Naive thymus-derived CD8-positive, alpha-beta T cell (primary cell): ENCODE results near the gene GAS6. TPM values are rescaled to one million over a fixed set of nuclear protein-coding genes. Genes with fewer than 3 reads are reported as not detected.

ENCODE experiments used
- ATAC-seq, 2 donors: fragments of 150-1000 bp; cut with Tn5 transposase in 1 of 2; sonication (Bioruptor Pico), chemical (Tn5 transposase) in 1 of 2; 1 replicate in 1 of 2; 2 replicates in 1 of 2; pipeline ENCODE4 v1.10.0; 2021; ENCODE audit warnings: mild to moderate bottlenecking in 2 of 2, moderate library complexity in 2 of 2
- POLR2A ChIA-PET: fragments of 350-600 bp; sonication (Branson Sonifier 250); formaldehyde crosslinking; loops from one replicate; lab custom pipeline; 2021; ENCODE audit warnings: antibody characterized with exemption; lab: Charles Lee
- DNase-seq, 10 donors: peaks; one replicate each; pipeline versions ENCODE4 v3.0.0 to v3.0.0-alpha.2; 2020 to 2022
- H3K27ac Mint-ChIP-seq, 10 donors: one replicate each; pipeline ENCODE4 v1.8.0; 2020 to 2022; ENCODE audit warnings: mild to moderate bottlenecking in 10 of 10, mixed read lengths in 10 of 10, moderate library complexity in 4 of 10, inconsistent platforms in 1 of 10
- H3K27me3 Mint-ChIP-seq, 5 donors: one replicate each; pipeline ENCODE4 v1.8.0; 2021 to 2022; ENCODE audit warnings: mixed read lengths in 5 of 5
- H3K36me3 Mint-ChIP-seq, 3 donors: one replicate each; pipeline ENCODE4 v1.8.0; 2020 to 2022; ENCODE audit warnings: mixed read lengths in 3 of 3, mild to moderate bottlenecking in 2 of 3, inconsistent platforms in 1 of 3
- H3K4me1 Mint-ChIP-seq, 4 donors: one replicate each; pipeline ENCODE4 v1.8.0; 2021 to 2022; ENCODE audit warnings: mixed read lengths in 4 of 4
- H3K4me3 Mint-ChIP-seq, 10 donors: one replicate each; pipeline ENCODE4 v1.8.0; 2020 to 2022; ENCODE audit warnings: mild to moderate bottlenecking in 10 of 10, mixed read lengths in 10 of 10, moderate library complexity in 6 of 10, inconsistent platforms in 1 of 10
- H3K9me3 Mint-ChIP-seq, 9 donors: one replicate each; pipeline ENCODE4 v1.8.0; 2020 to 2022; ENCODE audit warnings: mixed read lengths in 9 of 9, mild to moderate bottlenecking in 3 of 9, inconsistent platforms in 1 of 9, moderate library complexity in 1 of 9
- polyA plus RNA-seq, 3 donors: library from polyadenylated mRNA; unstranded; fragments of 300-500 nt; fragmentation: Illumina TruSeq; gene quantifications; one replicate each; pipeline ENCODE4 v1.2.3, GENCODE V29; 2021
- total RNA-seq, 8 experiments: library from RNA in 2 of 8; stranded (reverse) in 2 of 8; gene quantifications; one replicate each; pipeline ENCODE4 v1.2.3 and lab custom pipeline; 2021 to 2026

The GAS6 gene
- total and polyA plus RNA-seq, 5 experiments from 2014 or later: 0.19 to 2.4 (median 1.2) TPM; not detected in 1

GRCh38 chr13:113884821-113885220 is 20.9 kb upstream of the GAS6 start:
- ATAC-seq: no peak
- Mint-ChIP-seq H3K9me3 (peaks cover 0 to 3% (median 0%) of the 10 kb centered on the region in 9 donors), H3K4me3 (no peak overlapping the region), H3K27ac (no peak overlapping the region), H3K36me3 (no peaks in the 10 kb centered on the region), H3K4me1 (peaks cover 12 to 28% (median 23%) of the 10 kb centered on the region in 4 donors), H3K27me3 (peaks cover 0 to 16% (median 5%) of the 10 kb centered on the region in 5 donors)
- POLR2A ChIA-PET: no interaction called here
- no peak for DNase-seq

GRCh38 chr13:113883921-113884804 is 20.3 kb upstream of the GAS6 start:
- H3K4me3 Mint-ChIP-seq: no peak overlapping the region
- peaks cover 0 to 3% (median 0%) of the 10 kb centered on the region in 9 donors for H3K9me3 Mint-ChIP-seq
- POLR2A ChIA-PET: no interaction called here
- ATAC-seq: no peak
- peaks cover 12 to 28% (median 23%) of the 10 kb centered on the region in 4 donors for H3K4me1 Mint-ChIP-seq
- H3K27ac Mint-ChIP-seq: no peak overlapping the region
- no peak for DNase-seq
- peaks cover 0 to 16% (median 5%) of the 10 kb centered on the region in 5 donors for H3K27me3 Mint-ChIP-seq
- H3K36me3 Mint-ChIP-seq: no peaks in the 10 kb centered on the region

- peaks cover 12 to 28% (median 23%) of the 10 kb centered on the region in 4 donors for H3K4me1 Mint-ChIP-seq
- DNase-seq: no peak
- no peak overlapping the region for H3K27ac Mint-ChIP-seq
- POLR2A ChIA-PET: no interaction called here
- no peak overlapping the region for H3K4me3 Mint-ChIP-seq
- peaks cover 0 to 16% (median 5%) of the 10 kb centered on the region in 5 donors for H3K27me3 Mint-ChIP-seq
- H3K9me3 Mint-ChIP-seq: peaks cover 0 to 3% (median 0%) of the 10 kb centered on the region in 9 donors
- H3K36me3 Mint-ChIP-seq: no peaks in the 10 kb centered on the region
- ATAC-seq: no peak
Observed at GRCh38 chr13:113883314-113883811, 19.5 kb upstream of the GAS6 start.

- Mint-ChIP-seq H3K9me3 (peaks cover 0 to 3% (median 0%) of the 10 kb centered on the region in 9 donors), H3K27ac (peak overlapping the region in 1 of 10 donors; percentile 28), H3K27me3 (peaks cover 0 to 14% (median 3%) of the 10 kb centered on the region in 5 donors), H3K4me3 (no peak overlapping the region), H3K36me3 (no peaks in the 10 kb centered on the region), H3K4me1 (peaks cover 12 to 28% (median 23%) of the 10 kb centered on the region in 4 donors)
- no peak for ATAC-seq
- POLR2A ChIA-PET: no interaction called here
- DNase-seq: no peak
Observed at GRCh38 chr13:113882716-113883115, 18.8 kb upstream of the GAS6 start.

- Mint-ChIP-seq H3K9me3 (peaks cover 0 to 3% (median 0%) of the 10 kb centered on the region in 9 donors), H3K4me3 (peak overlapping the region in 2 of 10 donors; percentile 38 to 44), H3K4me1 (peaks cover 12 to 28% (median 23%) of the 10 kb centered on the region in 4 donors), H3K27me3 (peaks cover 0 to 12% (median 1%) of the 10 kb centered on the region in 5 donors), H3K27ac (peak overlapping the region in 2 of 10 donors; percentile 35 to 66), H3K36me3 (no peaks in the 10 kb centered on the region)
- no peak for ATAC-seq
- POLR2A ChIA-PET: no interaction called here
- DNase-seq: no peak
Observed at GRCh38 chr13:113882267-113882630, 18.4 kb upstream of the GAS6 start.

GRCh38 chr13:113881614-113882266 is 17.9 kb upstream of the GAS6 start:
- Mint-ChIP-seq H3K36me3 (no peaks in the 10 kb centered on the region), H3K27me3 (peaks cover 0 to 12% (median 1%) of the 10 kb centered on the region in 5 donors), H3K9me3 (peaks cover 0 to 2% (median 0%) of the 10 kb centered on the region in 9 donors), H3K4me1 (peaks cover 12 to 33% (median 24%) of the 10 kb centered on the region in 4 donors), H3K27ac (peak overlapping the region in 5 of 10 donors; percentile 7 to 53 (median 35)), H3K4me3 (peak overlapping the region in 5 of 10 donors; percentile 36 to 51 (median 41))
- DNase-seq (peak in 3 of 10 donors; percentile 9 to 34 (median 28)), ATAC-seq (peak; percentile 65 to 72)
- POLR2A ChIA-PET: no interaction called here

- POLR2A ChIA-PET: no interaction called here
- H3K27ac Mint-ChIP-seq: peak overlapping the region in 5 of 10 donors; percentile 7 to 81 (median 53)
- H3K4me1 Mint-ChIP-seq: peaks cover 11 to 39% (median 27%) of the 10 kb centered on the region in 4 donors
- ATAC-seq: peak in 1 of 2 donors; percentile 52
- peaks cover 0 to 4% (median 2%) of the 10 kb centered on the region in 5 donors for H3K27me3 Mint-ChIP-seq
- no peak for DNase-seq
- peaks cover 0 to 6% (median 0%) of the 10 kb centered on the region in 9 donors for H3K9me3 Mint-ChIP-seq
- H3K4me3 Mint-ChIP-seq: peak overlapping the region in 5 of 10 donors; percentile 36 to 48 (median 41)
- H3K36me3 Mint-ChIP-seq: no peaks in the 10 kb centered on the region
Observed at GRCh38 chr13:113880651-113881611, 17.1 kb upstream of the GAS6 start.

GRCh38 chr13:113879494-113880360 is 15.9 kb upstream of the GAS6 start:
- DNase-seq: no peak
- POLR2A ChIA-PET: interaction anchor here (0.7 kb wide), 1 partner anchor 36 kb away, joined by 3 read pairs; no protein-coding TSS in a partner anchor
- no peak overlapping the region for H3K27ac Mint-ChIP-seq
- no peak for ATAC-seq
- H3K9me3 Mint-ChIP-seq: peaks cover 0 to 9% (median 0%) of the 10 kb centered on the region in 9 donors
- H3K4me3 Mint-ChIP-seq: no peak overlapping the region
- H3K4me1 Mint-ChIP-seq: peaks cover 14 to 46% (median 30%) of the 10 kb centered on the region in 4 donors
- no peaks in the 10 kb centered on the region for H3K36me3 Mint-ChIP-seq
- H3K27me3 Mint-ChIP-seq: peaks cover 0 to 5% (median 0%) of the 10 kb centered on the region in 5 donors

GRCh38 chr13:113879017-113879416 is 15.1 kb upstream of the GAS6 start:
- DNase-seq (no peak), ATAC-seq (no peak)
- Mint-ChIP-seq H3K9me3 (peaks cover 0 to 9% (median 0%) of the 10 kb centered on the region in 9 donors), H3K4me3 (no peak overlapping the region), H3K27ac (no peak overlapping the region), H3K27me3 (peaks cover 0 to 6% (median 0%) of the 10 kb centered on the region in 5 donors), H3K4me1 (peaks cover 14 to 46% (median 30%) of the 10 kb centered on the region in 4 donors), H3K36me3 (no peaks in the 10 kb centered on the region)
- POLR2A ChIA-PET: interaction anchor here (0.7 kb wide), 1 partner anchor 35 kb away, joined by 3 read pairs; no protein-coding TSS in a partner anchor

GRCh38 chr13:113877149-113877990 is 13.5 kb upstream of the GAS6 start:
- Mint-ChIP-seq H3K27ac (peak overlapping the region in 3 of 10 donors; percentile 48 to 95 (median 80)), H3K27me3 (peaks cover 0 to 15% (median 6%) of the 10 kb centered on the region in 5 donors), H3K4me3 (no peak overlapping the region), H3K36me3 (no peaks in the 10 kb centered on the region), H3K4me1 (peaks cover 14 to 37% (median 23%) of the 10 kb centered on the region in 4 donors), H3K9me3 (peaks cover 0 to 9% (median 0%) of the 10 kb centered on the region in 9 donors)
- ATAC-seq (no peak), DNase-seq (no peak)
- POLR2A ChIA-PET: no interaction called here
